Breast epithelium (tissue), 3 donors: Measurements from ENCODE around the gene CFAP54.

Experiments
- CTCF ChIP-seq, 3 donors: fragments of 450-650 bp; IDR thresholded peaks; one replicate each; pipeline ENCODE4 v1.5.1; 2016 to 2017; ENCODE audit warnings: antibody characterized with exemption in 3 of 3, mild to moderate bottlenecking in 3 of 3, moderate library complexity in 3 of 3
- POLR2A ChIP-seq: fragments of 450-650 bp; IDR thresholded peaks from one replicate; pipeline ENCODE4 v1.6.1; 2016; ENCODE audit warnings: antibody characterized with exemption, mild to moderate bottlenecking, moderate library complexity
- POLR2AphosphoS5 ChIP-seq, 3 donors: sonication (generic); formaldehyde crosslinking; IDR thresholded peaks; one replicate each; pipeline ENCODE4 v1.6.1; 2017; ENCODE audit warnings: antibody characterized with exemption in 3 of 3

GRCh38 chr12:96578526-96579125 is 89.2 kb downstream of the CFAP54 start:
- TF ChIP-seq POLR2A (no peak), CTCF (IDR thresholded peaks at IDR 0.05) (peak in 2 of 3 donors; percentile 50 to 64), POLR2AphosphoS5 (IDR thresholded peaks at IDR 0.05) (no peak)
